BE2C (cell line): ENCODE results near the gene IPO13.

ENCODE experiments used
- DNase-seq: peaks from one replicate; pipeline ENCODE4 v3.0.0-alpha.2; 2020
- H3K27me3 ChIP-seq: fragments of 250-450 bp; sonication (Bioruptor Pico); 2 replicates; pipeline ENCODE4 v1.5.1; 2020; ENCODE audit warnings: mild to moderate bottlenecking
- H3K36me3 ChIP-seq: fragments of 250-450 bp; sonication (Bioruptor Pico); 2 replicates; pipeline ENCODE4 v1.5.1; 2020; ENCODE audit warnings: mild to moderate bottlenecking
- H3K4me1 ChIP-seq: fragments of 250-450 bp; sonication (Bioruptor Pico); 2 replicates; pipeline ENCODE4 v1.5.1; 2020
- H3K4me3 ChIP-seq: 2 replicates; pipeline ENCODE4 v1.5.1; 2011; ENCODE audit warnings: low read depth, low read length
- H3K9me3 ChIP-seq: fragments of 250-450 bp; sonication (Bioruptor Pico); 2 replicates; pipeline ENCODE4 v1.5.1; 2020
- CTCF ChIP-seq: IDR thresholded peaks from 2 replicates; pipeline ENCODE4 v1.5.1; 2012; ENCODE audit warnings: mild to moderate bottlenecking, low read depth, low read length

Gene IPO13

GRCh38 chr1:43978264-43978550 is 31.5 kb downstream of the IPO13 start:
- DNase-seq = no peak
- Histone ChIP-seq H3K9me3 (no peaks in the 10 kb centered on the region), H3K27me3 (no peaks in the 10 kb centered on the region), H3K36me3 (peaks cover 8% of the 10 kb centered on the region), H3K4me1 (no peaks in the 10 kb centered on the region), H3K4me3 (peak overlapping the region; percentile 62)
- TF ChIP-seq CTCF = no peak

- H3K9me3 ChIP-seq = no peaks in the 10 kb centered on the region
- H3K4me1 ChIP-seq = no peaks in the 10 kb centered on the region
- no peak for TF ChIP-seq CTCF
- peaks cover 8% of the 10 kb centered on the region for H3K36me3 ChIP-seq
- peak within 1 kb of the TSS; percentile 62 for H3K4me3 ChIP-seq
- H3K27me3 ChIP-seq = no peaks in the 10 kb centered on the region
- DNase-seq = peak; percentile 42
Observed at GRCh38 chr1:43978551-43979260, 32.0 kb downstream of the IPO13 start, which contains the start of gene B4GALT2. TSS of gene B4GALT2 (plus strand) at chr1:43979210. CDS start at chr1:43981161, 1,951 bp downstream.

GRCh38 chr1:43979261-43979527 is 32.4 kb downstream of the IPO13 start:
- Histone ChIP-seq H3K9me3 (no peaks in the 10 kb centered on the region), H3K36me3 (peaks cover 8% of the 10 kb centered on the region), H3K4me1 (no peaks in the 10 kb centered on the region), H3K27me3 (no peaks in the 10 kb centered on the region), H3K4me3 (peak overlapping the region; percentile 59)
- DNase-seq = no peak
- TF ChIP-seq CTCF = no peak

- TF ChIP-seq CTCF = no peak
- peak; percentile 63 for DNase-seq
- Histone ChIP-seq H3K36me3 (peaks cover 8% of the 10 kb centered on the region), H3K4me3 (peak overlapping the region; percentile 59), H3K4me1 (no peaks in the 10 kb centered on the region), H3K9me3 (no peaks in the 10 kb centered on the region), H3K27me3 (no peaks in the 10 kb centered on the region)
Observed at GRCh38 chr1:43979528-43980254, 32.9 kb downstream of the IPO13 start.

- no peaks in the 10 kb centered on the region for H3K9me3 ChIP-seq
- DNase-seq = no peak
- TF ChIP-seq CTCF = no peak
- no peaks in the 10 kb centered on the region for H3K4me1 ChIP-seq
- H3K27me3 ChIP-seq = no peaks in the 10 kb centered on the region
- H3K36me3 ChIP-seq = peaks cover 8% of the 10 kb centered on the region
- H3K4me3 ChIP-seq = peak overlapping the region; percentile 59
Observed at GRCh38 chr1:43980255-43981134, 33.7 kb downstream of the IPO13 start.
